Neural crest cell (in vitro differentiated cells): ENCODE measurements around the gene HOXA6. TPM values are rescaled to one million over a fixed set of nuclear protein-coding genes. Genes with fewer than 3 reads are reported as not detected.

Experiments
- DNase-seq: peaks from one replicate; pipeline ENCODE4 v3.0.0; 2021; ENCODE audit warnings: low read depth, mixed read lengths, low spot score
- H3K27ac Mint-ChIP-seq: one replicate; pipeline ENCODE4 v1.8.0; 2021; ENCODE audit warnings: mild to moderate bottlenecking, mixed read lengths; ENCODE audit not compliant: unreplicated experiment
- H3K27me3 Mint-ChIP-seq: 2 replicates; pipeline ENCODE4 v1.8.0; 2021; ENCODE audit warnings: low read depth, mild to moderate bottlenecking, mixed read lengths
- H3K36me3 Mint-ChIP-seq: 2 replicates; pipeline ENCODE4 v1.8.0; 2021; ENCODE audit warnings: low read depth, mild to moderate bottlenecking, mixed read lengths
- H3K4me1 Mint-ChIP-seq: 2 replicates; pipeline ENCODE4 v1.8.0; 2021; ENCODE audit warnings: mixed read lengths
- H3K4me3 Mint-ChIP-seq: one replicate; pipeline ENCODE4 v1.8.0; 2021; ENCODE audit warnings: mild to moderate bottlenecking, mixed read lengths
- H3K9me3 Mint-ChIP-seq: 2 replicates; pipeline ENCODE4 v1.8.0; 2021; ENCODE audit warnings: mixed read lengths
- CTCF ChIP-seq: fragments of 200-600 bp; sonication (generic); conservative IDR thresholded peaks from 2 replicates; pipeline ENCODE4 v1.5.0; 2021; ENCODE audit warnings: antibody characterized with exemption, mild to moderate bottlenecking
- total RNA-seq: library from RNA; stranded (reverse); gene quantifications from 2 replicates; pipeline ENCODE4 v1.2.1, GENCODE V29; 2021

Gene HOXA6
- total RNA-seq, 1 donor from 2014 or later: 1.6 TPM

- H3K9me3 Mint-ChIP-seq: peaks cover 4% of the 10 kb centered on the region
- TF ChIP-seq CTCF: peak; percentile 34
- peaks cover 3% of the 10 kb centered on the region for H3K36me3 Mint-ChIP-seq
- H3K4me1 Mint-ChIP-seq: peaks cover 32% of the 10 kb centered on the region
- peak overlapping the region; percentile 79 for H3K4me3 Mint-ChIP-seq
- peaks cover 100% of the 10 kb centered on the region for H3K27me3 Mint-ChIP-seq
- DNase-seq: no peak
- no peak overlapping the region for H3K27ac Mint-ChIP-seq
These were observed 3.4 kb downstream of the HOXA6 start for GRCh38 chr7:27143950-27144780.

GRCh38 chr7:27143023-27143949, 4.3 kb downstream of the HOXA6 start, which contains the start of gene HOXA5:
TSS of gene HOXA5 (minus strand) at chr7:27143681. CDS start at chr7:27143607, 74 bp downstream.
- Mint-ChIP-seq H3K4me3 (peak within 1 kb of the TSS; percentile 92), H3K9me3 (peaks cover 4% of the 10 kb centered on the region), H3K27me3 (peaks cover 100% of the 10 kb centered on the region), H3K27ac (peak within 1 kb of the TSS; percentile 13), H3K4me1 (peaks cover 35% of the 10 kb centered on the region), H3K36me3 (peaks cover 3% of the 10 kb centered on the region)
- DNase-seq: peak; percentile 64
- peak; percentile 88 for TF ChIP-seq CTCF

- no peak overlapping the region for H3K27ac Mint-ChIP-seq
- peaks cover 100% of the 10 kb centered on the region for H3K27me3 Mint-ChIP-seq
- DNase-seq: no peak
These were observed 5.0 kb downstream of the HOXA6 start for GRCh38 chr7:27142580-27143022.

GRCh38 chr7:27141923-27142579, 5.5 kb downstream of the HOXA6 start:
- TF ChIP-seq CTCF: peak; percentile 40
- DNase-seq: no peak
- peaks cover 4% of the 10 kb centered on the region for H3K9me3 Mint-ChIP-seq
- H3K4me3 Mint-ChIP-seq: peak overlapping the region; percentile 86
- peak overlapping the region; percentile 76 for H3K27ac Mint-ChIP-seq
- H3K36me3 Mint-ChIP-seq: peaks cover 3% of the 10 kb centered on the region
- H3K4me1 Mint-ChIP-seq: peaks cover 32% of the 10 kb centered on the region
- H3K27me3 Mint-ChIP-seq: peaks cover 100% of the 10 kb centered on the region

More at GRCh38 chr7:27142580-27143022, 5.0 kb downstream of the HOXA6 start:
- no peak for TF ChIP-seq CTCF
- Mint-ChIP-seq H3K9me3 (peaks cover 4% of the 10 kb centered on the region), H3K4me1 (peaks cover 32% of the 10 kb centered on the region), H3K36me3 (peaks cover 3% of the 10 kb centered on the region), H3K4me3 (peak overlapping the region; percentile 86)
